Tracheal epithelial cell (primary cell): ENCODE data around the gene PTPRH. TPM values are rescaled to one million over a fixed set of nuclear protein-coding genes. Genes with fewer than 3 reads are reported as not detected.

ENCODE experiments used
- total RNA-seq: library from RNA; depleted of rRNA; stranded (reverse); fragments of >200 nt; gene quantifications from 2 replicates; pipeline ENCODE4 v1.2.1, GENCODE V29; 2014

PTPRH gene, protein sequence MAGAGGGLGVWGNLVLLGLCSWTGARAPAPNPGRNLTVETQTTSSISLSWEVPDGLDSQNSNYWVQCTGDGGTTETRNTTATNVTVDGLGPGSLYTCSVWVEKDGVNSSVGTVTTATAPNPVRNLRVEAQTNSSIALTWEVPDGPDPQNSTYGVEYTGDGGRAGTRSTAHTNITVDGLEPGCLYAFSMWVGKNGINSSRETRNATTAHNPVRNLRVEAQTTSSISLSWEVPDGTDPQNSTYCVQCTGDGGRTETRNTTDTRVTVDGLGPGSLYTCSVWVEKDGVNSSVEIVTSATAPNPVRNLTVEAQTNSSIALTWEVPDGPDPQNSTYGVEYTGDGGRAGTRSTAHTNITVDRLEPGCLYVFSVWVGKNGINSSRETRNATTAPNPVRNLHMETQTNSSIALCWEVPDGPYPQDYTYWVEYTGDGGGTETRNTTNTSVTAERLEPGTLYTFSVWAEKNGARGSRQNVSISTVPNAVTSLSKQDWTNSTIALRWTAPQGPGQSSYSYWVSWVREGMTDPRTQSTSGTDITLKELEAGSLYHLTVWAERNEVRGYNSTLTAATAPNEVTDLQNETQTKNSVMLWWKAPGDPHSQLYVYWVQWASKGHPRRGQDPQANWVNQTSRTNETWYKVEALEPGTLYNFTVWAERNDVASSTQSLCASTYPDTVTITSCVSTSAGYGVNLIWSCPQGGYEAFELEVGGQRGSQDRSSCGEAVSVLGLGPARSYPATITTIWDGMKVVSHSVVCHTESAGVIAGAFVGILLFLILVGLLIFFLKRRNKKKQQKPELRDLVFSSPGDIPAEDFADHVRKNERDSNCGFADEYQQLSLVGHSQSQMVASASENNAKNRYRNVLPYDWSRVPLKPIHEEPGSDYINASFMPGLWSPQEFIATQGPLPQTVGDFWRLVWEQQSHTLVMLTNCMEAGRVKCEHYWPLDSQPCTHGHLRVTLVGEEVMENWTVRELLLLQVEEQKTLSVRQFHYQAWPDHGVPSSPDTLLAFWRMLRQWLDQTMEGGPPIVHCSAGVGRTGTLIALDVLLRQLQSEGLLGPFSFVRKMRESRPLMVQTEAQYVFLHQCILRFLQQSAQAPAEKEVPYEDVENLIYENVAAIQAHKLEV
- 1.7 and 3.0 TPM in 2 replicates for total RNA-seq

DNA sequence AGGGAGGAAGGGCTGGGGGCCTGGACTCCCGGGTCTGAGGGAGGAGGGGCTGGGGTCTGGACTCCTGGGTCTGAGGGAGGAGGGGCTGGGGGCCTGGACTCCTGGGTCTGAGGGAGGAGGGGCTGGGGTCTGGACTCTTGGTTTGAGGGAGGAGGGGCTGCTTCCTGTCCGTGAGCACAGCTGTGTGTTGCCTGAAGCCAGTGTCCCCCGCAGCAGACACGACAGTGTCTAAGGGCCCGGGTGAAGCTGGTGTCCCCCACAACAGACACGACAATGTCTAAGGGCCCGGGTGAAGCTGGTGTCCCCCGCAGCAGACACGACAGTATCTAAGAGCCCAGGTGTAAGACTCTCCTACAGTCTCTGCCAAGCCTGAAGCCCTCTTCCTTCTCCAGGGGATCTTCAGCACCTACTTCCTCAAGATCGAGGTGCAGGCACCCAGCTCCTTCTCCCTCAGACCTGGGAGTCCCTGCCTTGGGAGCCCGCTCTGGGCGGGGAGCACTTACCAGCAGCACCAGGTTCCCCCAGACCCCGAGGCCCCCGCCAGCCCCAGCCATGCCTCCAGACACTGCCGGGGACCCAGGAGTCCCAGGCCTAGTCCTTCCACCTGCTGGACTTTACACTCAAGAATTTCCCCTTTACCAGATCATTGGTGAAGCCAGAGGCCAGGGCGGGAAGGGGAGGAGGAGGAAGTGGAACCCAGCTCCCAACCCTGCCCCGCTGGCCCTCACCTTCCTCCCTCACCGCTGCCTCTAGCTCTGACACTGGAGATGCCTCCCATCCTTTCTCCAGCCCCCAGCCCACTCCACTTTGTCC, at the start of gene PTPRH:
Gene PTPRH (minus strand): TSS at position 622 of the 813 bp plus-strand sequence. CDS start 68 bp downstream, at position 554.

DNA sequence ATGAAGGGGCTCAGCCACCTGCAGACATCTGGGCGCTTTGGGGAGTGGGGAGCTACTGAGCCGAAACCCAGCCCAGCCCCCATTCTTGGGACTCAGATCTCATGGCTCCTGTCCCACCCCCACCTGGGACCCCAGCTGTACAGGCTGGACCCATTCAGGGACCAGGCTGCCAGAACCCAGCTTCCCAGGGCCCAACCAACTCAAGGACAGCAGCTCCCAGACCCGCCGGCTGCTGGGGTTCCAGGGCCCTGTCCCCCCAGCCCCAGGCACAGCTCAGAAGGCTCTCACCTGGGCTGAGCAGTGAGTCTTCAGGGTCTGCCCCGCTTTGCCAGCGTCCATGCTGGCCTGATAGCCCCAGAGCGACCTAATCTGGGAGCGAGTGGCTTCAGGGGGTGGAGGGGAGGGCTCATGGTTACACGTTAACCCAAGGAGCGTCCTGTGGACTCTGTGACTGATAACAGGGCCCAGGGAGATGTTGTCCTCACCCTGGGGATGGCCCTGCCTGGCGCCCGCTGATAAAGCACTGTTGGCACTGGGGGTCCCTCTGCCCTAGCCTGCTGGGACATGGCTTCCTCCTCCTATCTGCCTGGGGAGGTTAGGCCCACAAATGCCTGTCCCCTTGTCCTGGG, 19.2 kb upstream of the PTPRH start, which contains the start of gene TMEM86B:
Gene TMEM86B (minus strand): TSS at position 361 of the 629 bp plus-strand sequence. CDS start 22 bp downstream, at position 339.

GRCh38 chr19:55179606-55180484, 29.5 kb downstream of the PTPRH start, which contains the start of gene SYT5:
Gene SYT5, minus strand, starts transcription at chr19:55180289. Its CDS starts 1,248 bp downstream, at chr19:55179041.

GRCh38 chr19:55166530-55167268, 42.6 kb downstream of the PTPRH start, which contains the start of gene DNAAF3:
Gene DNAAF3, minus strand, starts transcription at chr19:55166613. Its CDS starts 200 bp downstream, at chr19:55166413.

GRCh38 chr19:55157064-55157908, 52.0 kb downstream of the PTPRH start, which contains the start of gene TNNI3:
Gene TNNI3, minus strand, starts transcription at chr19:55157732. Its CDS starts 143 bp downstream, at chr19:55157589.

DNA sequence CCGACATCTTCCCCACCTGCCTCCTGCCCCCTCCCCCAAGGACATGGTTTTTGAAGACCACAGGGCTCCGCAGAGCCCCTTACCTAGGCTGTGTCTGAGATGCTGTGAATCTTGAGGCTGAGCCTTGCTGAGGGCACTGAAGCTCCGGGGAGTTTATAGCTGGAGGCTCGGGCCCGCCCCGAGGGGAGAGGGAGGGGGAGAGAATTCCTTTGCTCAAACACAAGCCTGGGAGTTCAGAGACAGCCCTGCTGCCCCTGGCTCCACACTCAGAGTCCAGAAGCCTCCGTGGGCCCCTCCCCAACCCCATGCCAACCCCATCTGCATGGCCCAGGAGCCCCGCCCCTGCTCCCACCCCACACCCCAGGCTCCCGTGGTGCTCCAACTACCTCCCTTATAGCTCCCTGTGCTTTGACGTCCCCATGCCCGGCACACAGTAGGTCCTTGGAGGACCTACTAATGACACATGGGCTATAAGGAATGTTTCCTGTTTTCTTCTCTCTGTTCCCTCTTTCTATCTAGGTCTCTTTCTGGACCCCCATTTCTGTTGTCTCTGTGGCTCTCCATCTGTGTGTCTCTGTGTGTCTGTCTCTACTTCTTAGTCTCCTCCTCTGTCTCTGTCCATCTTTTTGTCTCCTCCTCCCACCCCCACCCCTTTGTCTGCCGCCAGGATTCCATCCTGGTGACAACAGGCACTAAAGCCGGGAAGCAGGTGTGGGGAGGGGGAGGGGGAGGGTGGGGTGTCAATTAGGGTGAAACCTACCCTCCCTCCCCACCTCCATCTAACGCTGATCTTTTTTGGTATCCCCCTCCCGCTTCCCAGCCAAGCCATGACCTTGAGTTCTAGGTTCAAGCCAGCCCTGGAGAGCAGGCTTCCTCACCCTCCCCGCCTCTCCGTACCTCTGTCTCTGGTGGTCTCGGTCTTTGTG, 60.0 kb downstream of the PTPRH start, which contains the start of gene TNNT1:
Gene TNNT1 (minus strand): TSS at position 129 of the 926 bp plus-strand sequence. CDS start 2,049 bp downstream, outside the sequence.

Other genes starting within 250 kb of the PTPRH start
- gene NLRP2, start 243.1 kb downstream of the PTPRH start, total RNA-seq = 14.3 and 23.1 TPM in 2 replicates
- gene GP6, start 171.2 kb downstream of the PTPRH start, total RNA-seq = not detected in 2 replicates
- gene RDH13, start 146.4 kb downstream of the PTPRH start, total RNA-seq = 21.7 and 37.1 TPM in 2 replicates
- 92.1 and 125 TPM in 2 replicates for gene EPS8L1, start 133.6 kb downstream of the PTPRH start, total RNA-seq
- 18.1 and 26.5 TPM in 2 replicates for gene PPP1R12C, start 91.9 kb downstream of the PTPRH start, total RNA-seq
- gene TNNT1, start 60.3 kb downstream of the PTPRH start, total RNA-seq = 79.9 and 106 TPM in 2 replicates
- 0.72 and 2.1 TPM in 2 replicates for gene TNNI3, start 51.8 kb downstream of the PTPRH start, total RNA-seq
- gene DNAAF3, start 42.9 kb downstream of the PTPRH start, total RNA-seq = 1.2 and 1.5 TPM in 2 replicates
- gene SYT5, start 29.2 kb downstream of the PTPRH start, total RNA-seq = 0.72 and 1.3 TPM in 2 replicates
- 0.21 and 0.24 TPM in 2 replicates for gene TMEM86B, start 19.3 kb upstream of the PTPRH start, total RNA-seq
- 17.9 and 22.7 TPM in 2 replicates for gene PPP6R1, start 49.5 kb upstream of the PTPRH start, total RNA-seq
- gene HSPBP1, start 70.6 kb upstream of the PTPRH start, total RNA-seq = 37.1 and 43.1 TPM in 2 replicates
- gene BRSK1, start 74.5 kb upstream of the PTPRH start, total RNA-seq = 0.21 and 0.48 TPM in 2 replicates
- gene TMEM150B, start 115.8 kb upstream of the PTPRH start, total RNA-seq = not detected in 2 replicates
- gene KMT5C, start 130.4 kb upstream of the PTPRH start, total RNA-seq = 6.4 and 10.6 TPM in 2 replicates
- gene COX6B2, start 145.2 kb upstream of the PTPRH start, total RNA-seq = 0.64 TPM in 1 of 2 replicates, not detected in the other
- not detected in 2 replicates for gene GARIN5B, start 153.8 kb upstream of the PTPRH start, total RNA-seq
- gene IL11, start 161.0 kb upstream of the PTPRH start, total RNA-seq = 1.7 and 15.9 TPM in 2 replicates
- 0.96 TPM in 1 of 2 replicates, not detected in the other for gene TMEM190, start 167.3 kb upstream of the PTPRH start, total RNA-seq
- 9.6 and 24.3 TPM in 2 replicates for gene TMEM238, start 174.8 kb upstream of the PTPRH start, total RNA-seq
- 142 and 275 TPM in 2 replicates for gene RPL28, start 176.4 kb upstream of the PTPRH start, total RNA-seq
- 18.5 and 42.2 TPM in 2 replicates for gene UBE2S, start 198.3 kb upstream of the PTPRH start, total RNA-seq
- not detected in 2 replicates for gene SHISA7, start 233.8 kb upstream of the PTPRH start, total RNA-seq